Activated T-cell treated with anti-CD3 and anti-CD28 coated beads, Interleukin-2, amount 50 U/mL, for 48 hours (primary cell): ENCODE data around the gene RPTOR.
"Not testable (repeated sequence)": the region's sequence is repeated elsewhere in the genome, so short reads cannot be mapped to it uniquely, and the experiment has no call there.

Experiments used
- DNase-seq, 2 experiments: peaks; one replicate each; pipeline ENCODE4 v3.0.0-alpha.2; 2020

RPTOR gene

DNA sequence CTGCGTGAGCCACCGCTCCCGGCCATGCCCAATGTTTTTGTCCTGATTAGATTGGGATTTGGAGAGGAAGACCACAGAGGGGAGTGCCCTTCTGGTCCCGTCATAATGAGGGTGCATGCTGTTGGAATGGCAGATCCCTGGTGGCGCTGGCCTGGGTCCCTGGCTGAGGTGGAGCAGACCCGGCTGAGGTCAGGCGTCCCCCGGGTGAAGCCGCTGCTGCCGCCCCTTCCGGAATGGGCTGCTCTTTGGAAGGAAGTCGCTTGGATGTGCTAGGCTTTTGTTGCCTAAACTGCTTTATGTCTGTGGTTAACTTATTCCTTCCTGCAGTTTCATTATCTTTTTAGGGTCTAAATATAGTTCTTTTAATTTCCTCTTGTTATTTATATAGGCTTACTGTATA lies 326.7 kb downstream of the RPTOR start:
- DNase-seq: no peak

DNA sequence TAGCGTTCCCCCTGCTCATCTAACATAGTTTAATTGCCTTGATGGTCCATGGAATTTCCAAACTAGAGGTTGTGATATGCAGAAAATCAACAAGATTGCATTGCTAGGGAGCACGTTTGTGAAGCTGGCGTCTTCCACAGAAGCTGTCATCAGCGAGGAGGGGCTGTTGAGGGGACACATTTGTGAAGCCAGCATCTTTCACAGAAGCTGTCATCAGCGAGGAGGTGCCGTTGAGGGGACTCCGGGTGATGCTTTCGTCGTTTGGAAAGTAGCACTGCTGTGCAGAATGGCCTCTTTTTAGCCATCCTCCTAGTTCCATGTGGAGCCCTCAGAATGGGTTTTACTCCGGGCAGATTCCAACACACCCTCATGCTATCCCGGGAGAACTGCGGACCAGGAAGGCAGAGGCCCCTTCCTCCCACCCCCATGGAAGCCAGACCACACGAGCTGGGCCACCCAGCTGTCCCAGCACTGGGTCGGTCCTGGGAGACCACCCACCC lies 327.4 kb downstream of the RPTOR start:
- no peak for DNase-seq

- no peak for DNase-seq
These were observed 328.1 kb downstream of the RPTOR start for GRCh38 chr17:80872501-80873306.

- no peak for DNase-seq
These were observed 328.8 kb downstream of the RPTOR start for GRCh38 chr17:80873307-80873951.

- DNase-seq: no peak
These were observed 330.3 kb downstream of the RPTOR start for GRCh38 chr17:80874866-80875445.

DNA sequence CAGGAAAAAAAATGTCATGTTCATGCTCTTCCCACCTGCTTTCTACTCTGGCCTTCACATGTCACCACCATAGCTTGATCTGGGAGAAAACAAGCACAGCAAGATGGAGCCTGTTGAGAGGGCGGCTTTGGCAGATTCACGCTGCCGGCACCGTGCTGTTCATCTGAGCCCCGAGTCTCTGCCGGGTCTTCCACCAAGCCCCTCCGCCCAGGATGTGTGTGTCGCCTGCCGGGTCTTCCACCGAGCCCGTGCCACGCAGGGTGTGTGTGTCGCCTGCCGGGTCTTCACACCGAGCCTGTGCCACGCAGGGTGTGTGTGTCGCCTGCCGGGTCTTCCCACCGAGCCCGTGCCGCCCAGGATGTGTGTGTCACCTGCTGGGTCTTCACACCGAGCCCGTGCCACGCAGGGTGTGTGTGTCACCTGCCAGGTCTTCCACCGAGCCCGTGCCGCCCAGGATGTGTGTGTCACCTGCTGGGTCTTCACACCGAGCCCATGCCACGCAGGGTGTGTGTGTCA lies 330.9 kb downstream of the RPTOR start:
- DNase-seq: not testable (repeated sequence)

- DNase-seq: not testable (repeated sequence)
These were observed 331.9 kb downstream of the RPTOR start for GRCh38 chr17:80876456-80876949.

- DNase-seq: peak; percentile 88 to 89
These were observed 332.5 kb downstream of the RPTOR start for GRCh38 chr17:80876950-80877728.

GRCh38 chr17:80877729-80878303 lies 333.2 kb downstream of the RPTOR start:
- DNase-seq: no peak

DNA sequence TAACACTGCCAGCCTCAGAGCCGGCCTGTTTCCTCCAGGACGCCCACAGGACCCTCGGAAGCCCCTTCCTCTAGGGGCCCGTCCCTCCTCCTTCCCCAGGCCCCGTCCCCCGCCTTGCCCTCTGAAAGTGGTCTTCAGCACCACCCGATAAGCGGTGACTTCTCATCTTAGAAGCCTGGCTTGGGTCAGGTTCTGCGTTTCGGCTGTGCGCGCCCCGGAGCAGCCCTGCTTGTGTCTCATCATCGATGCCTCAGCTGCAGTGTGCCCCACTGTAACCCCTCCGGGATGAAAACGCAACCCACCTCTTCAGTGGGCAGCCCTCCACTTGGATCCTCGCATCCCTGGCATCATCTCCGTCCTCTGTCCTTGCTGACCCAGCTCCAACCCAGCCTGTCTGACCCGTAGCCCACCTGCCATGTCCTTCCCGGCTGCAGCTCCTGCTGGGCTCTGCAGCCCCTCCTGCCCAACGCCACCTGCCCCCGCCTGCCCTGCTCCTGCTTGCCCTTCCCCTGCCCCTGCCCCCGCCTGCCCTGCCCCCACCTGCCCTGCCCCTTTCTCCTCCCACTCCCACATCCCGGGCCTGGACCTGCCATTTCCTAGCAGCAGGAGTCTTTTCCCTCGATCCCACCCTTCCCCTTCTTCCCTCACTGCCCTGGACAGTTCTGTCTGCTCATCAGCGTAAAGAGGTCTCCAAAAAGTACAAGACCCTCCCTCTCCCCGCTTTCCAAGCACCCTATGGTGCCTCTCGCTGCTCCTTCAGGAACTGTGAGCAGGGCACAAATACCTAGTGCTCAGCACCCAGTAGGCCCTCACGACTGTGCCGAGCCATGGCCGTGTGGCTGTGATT lies 334.5 kb downstream of the RPTOR start:
- no peak for DNase-seq

- DNase-seq: no peak
These were observed 335.3 kb downstream of the RPTOR start for GRCh38 chr17:80879723-80880647.

DNA sequence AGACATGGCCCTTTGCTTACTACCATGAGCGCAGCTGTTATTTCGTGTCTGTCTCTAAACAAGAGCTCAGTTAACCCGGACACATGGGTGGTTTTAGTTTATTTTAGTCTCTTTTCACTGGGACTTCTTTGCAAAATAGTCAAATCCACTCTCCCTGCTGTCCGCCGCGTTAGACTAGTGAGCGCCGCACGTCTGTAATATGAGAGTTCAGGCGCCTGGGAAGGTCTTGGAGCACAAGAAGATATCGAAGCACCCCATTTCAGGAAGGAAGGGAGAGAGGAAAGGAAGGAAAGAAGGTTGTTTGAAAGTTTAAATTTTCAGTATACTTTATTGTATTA lies 336.0 kb downstream of the RPTOR start:
- no peak for DNase-seq

- DNase-seq: no peak
These were observed 336.7 kb downstream of the RPTOR start for GRCh38 chr17:80881306-80881705.

DNA sequence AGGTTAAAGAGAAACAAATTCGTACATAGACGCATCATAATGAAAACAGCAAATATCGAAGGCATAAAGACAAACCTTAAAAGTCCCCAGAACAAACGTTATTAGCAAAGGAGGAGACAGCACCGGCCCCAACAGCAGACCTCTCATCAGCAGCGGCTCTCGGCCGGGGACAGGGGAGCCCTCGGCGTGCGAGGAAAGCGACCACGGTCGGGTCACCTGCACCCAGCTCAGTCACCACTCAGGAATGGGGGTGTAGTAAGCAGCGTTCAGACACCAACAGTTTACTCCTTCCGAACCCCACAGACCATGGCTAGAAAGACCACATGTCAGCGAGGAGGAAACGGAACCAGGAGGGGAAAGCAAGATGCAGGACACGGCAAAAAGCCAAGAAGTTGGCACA lies 337.7 kb downstream of the RPTOR start:
- no peak for DNase-seq

DNA sequence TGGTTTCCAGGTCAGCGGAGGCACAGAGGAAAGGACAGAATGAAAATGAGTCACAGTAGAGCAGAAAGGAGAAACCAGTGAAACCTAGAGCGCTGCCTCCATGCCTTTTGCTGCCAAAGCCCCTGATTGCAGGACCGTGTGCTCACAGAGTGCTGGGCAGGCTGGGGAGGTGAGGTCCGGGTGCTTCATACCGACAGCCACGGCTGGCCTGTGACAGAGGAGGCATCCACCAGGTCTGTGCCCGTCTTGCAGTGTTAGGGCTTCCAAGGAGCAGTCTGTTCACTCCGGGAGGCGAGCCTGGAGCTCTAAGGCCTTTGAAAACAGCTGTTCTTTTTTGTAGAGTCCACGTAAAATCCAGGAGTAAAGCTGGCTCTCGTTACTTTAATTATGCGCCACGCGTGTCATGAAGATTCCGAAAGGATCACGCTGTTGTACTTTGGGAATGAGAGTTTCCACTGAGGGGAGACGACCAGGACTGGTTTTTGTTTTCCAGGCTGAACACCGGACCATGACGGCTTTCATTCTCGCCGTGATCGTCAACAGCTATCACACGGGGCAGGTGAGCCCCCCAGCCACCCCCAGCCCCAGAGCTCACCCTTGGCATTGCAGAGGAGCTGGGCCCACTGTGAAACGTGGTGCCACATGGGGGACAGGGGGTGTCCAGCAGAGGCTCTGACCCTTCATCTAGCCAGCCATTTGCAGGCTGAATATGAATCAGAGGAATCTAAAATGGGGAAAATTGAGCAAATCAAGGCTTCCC lies 338.5 kb downstream of the RPTOR start:
- no peak for DNase-seq

GRCh38 chr17:80883831-80884735 lies 339.4 kb downstream of the RPTOR start:
- no peak for DNase-seq

GRCh38 chr17:80884811-80885210 lies 340.2 kb downstream of the RPTOR start:
- no peak for DNase-seq

DNA sequence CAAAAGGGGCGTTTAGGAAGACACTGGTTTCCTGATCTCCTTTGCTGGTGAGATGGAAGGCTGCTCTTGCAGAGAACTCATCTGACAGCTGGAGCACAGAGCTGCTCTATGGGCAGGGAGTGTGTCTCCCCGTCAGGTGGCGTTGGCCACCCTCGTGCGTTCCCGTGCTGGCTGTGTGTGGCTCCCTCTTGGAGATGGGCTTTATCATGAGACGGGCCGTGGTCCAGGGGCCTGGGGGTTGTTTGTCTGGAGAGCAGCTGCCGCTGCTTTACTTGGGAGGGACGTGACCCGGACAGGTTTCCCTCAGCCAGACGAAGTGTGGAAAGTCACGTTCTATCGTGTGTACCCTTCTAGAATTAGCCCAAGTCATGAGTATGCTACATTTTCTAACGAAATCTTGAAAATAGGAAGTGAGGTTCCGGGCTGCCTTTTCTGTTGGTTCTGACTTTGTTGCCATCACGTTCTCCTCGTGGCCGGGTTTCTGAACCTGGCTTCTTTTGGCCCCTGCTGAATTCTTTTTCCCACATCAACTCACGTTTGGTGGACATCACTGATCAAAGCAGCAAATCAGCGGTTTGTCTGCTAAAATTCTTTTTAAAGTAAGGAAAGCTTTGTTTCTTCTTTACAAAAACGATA lies 341.4 kb downstream of the RPTOR start:
- DNase-seq: no peak
